ENCODE data around the gene BRWD1.

GRCh38 chr21:39149882-39150281, 163.6 kb downstream of the BRWD1 start:
- TF ChIP-seq CTCF (IDR thresholded peaks at IDR 0.05) (no peak), ZFX (IDR thresholded peaks at IDR 0.05; ENCODE audit: borderline replicate concordance) (no peak)
